GM12872 (cell line): ENCODE measurements around the gene APCDD1L.

Experiments used
- CTCF ChIP-seq: IDR thresholded peaks from 3 replicates; pipeline ENCODE4 v1.5.1; 2011; ENCODE audit warnings: low read depth, mild to moderate bottlenecking, low read length, moderate library complexity; ENCODE audit not compliant: insufficient read depth

APCDD1L gene

GRCh38 chr20:58446960-58447265 is 68.3 kb downstream of the APCDD1L start:
- no peak for TF ChIP-seq CTCF

GRCh38 chr20:58446264-58446959 is 68.8 kb downstream of the APCDD1L start:
- TF ChIP-seq CTCF, result no peak

GRCh38 chr20:58444746-58445255 is 70.4 kb downstream of the APCDD1L start:
- TF ChIP-seq CTCF, result no peak

GRCh38 chr20:58441723-58442122 is 73.5 kb downstream of the APCDD1L start:
- no peak for TF ChIP-seq CTCF

- TF ChIP-seq CTCF, result no peak
These were observed 75.0 kb downstream of the APCDD1L start for GRCh38 chr20:58440021-58440767.

GRCh38 chr20:58438970-58439808 is 76.0 kb downstream of the APCDD1L start:
- TF ChIP-seq CTCF, result no peak
